ENCODE data around the gene FEZF1. TPM values are rescaled to one million over a fixed set of nuclear protein-coding genes. Genes with fewer than 3 reads are reported as not detected.

The FEZF1 gene
- total RNA-seq, 5 donors from 2014 or later (not counting 1 experiment from before 2014, with no cell fraction given): not detected

GRCh38 chr7:122315507-122316466 lies 11.2 kb upstream of the FEZF1 start:
- ATAC-seq (replicated peaks in 1 of 4) (no peak), DNase-seq (no peak)
- no peaks in the 10 kb centered on the region for H3K36me3 Mint-ChIP-seq
- Histone ChIP-seq H3K36me3 (ENCODE audit: control insufficient read depth in 2 of 2, extremely low read depth in 1 of 2, insufficient read depth in 1 of 2, low read length in 1 of 2) (no peaks in the 10 kb centered on the region), H3K4me1 (ENCODE audit: control insufficient read depth in 1 of 2, extremely low read depth in 1 of 2, insufficient read depth in 2 of 2, low read length in 2 of 2) (no peaks in the 10 kb centered on the region), H3K27me3 (replicated peaks in 1 of 2; ENCODE audit: control insufficient read depth in 2 of 2, extremely low read depth in 1 of 2, insufficient read depth in 2 of 2, low read length in 1 of 2) (peaks cover 19 to 38% of the 10 kb centered on the region in 2 experiments), H3K4me3 (ENCODE audit: control insufficient read depth in 1 of 2, extremely low read depth in 1 of 2, low read length in 1 of 2) (no peak overlapping the region), H3K9me3 (no peaks in the 10 kb centered on the region), H3K27ac (ENCODE audit: low read length) (no peak overlapping the region)
- peaks cover 2 to 10% (median 6%) of the 10 kb centered on the region in 3 donors for H3K9me3 Mint-ChIP-seq
- peak overlapping the region in 1 of 2 donors; percentile 40 for H3K27ac Mint-ChIP-seq
- H3K4me1 Mint-ChIP-seq: peaks cover 0 to 6% (median 0%) of the 10 kb centered on the region in 3 donors
- WGBS (ENCODE audit: insufficient coverage): 13% methylated on average over 19 of the region's 25 CpGs
- H3K27me3 Mint-ChIP-seq: peaks cover 58 to 66% of the 10 kb centered on the region in 2 donors
- no peak overlapping the region for H3K4me3 Mint-ChIP-seq
- CTCF ChIA-PET: no interaction called here
- POLR2A ChIA-PET: no interaction called here

- H3K27me3 ChIP-seq (replicated peaks in 1 of 2; ENCODE audit: control insufficient read depth in 2 of 2, extremely low read depth in 1 of 2, insufficient read depth in 2 of 2, low read length in 1 of 2): peaks cover 16 to 49% of the 10 kb centered on the region in 2 experiments
- H3K9me3 Mint-ChIP-seq: peaks cover 2 to 8% (median 6%) of the 10 kb centered on the region in 3 donors
- POLR2A ChIA-PET: no interaction called here
Observed at GRCh38 chr7:122314284-122314683, 9.7 kb upstream of the FEZF1 start.

GRCh38 chr7:122312789-122313188 lies 8.2 kb upstream of the FEZF1 start:
- ATAC-seq (replicated peaks in 1 of 4): no peak
- H3K4me3 ChIP-seq (ENCODE audit: control insufficient read depth in 1 of 2, extremely low read depth in 1 of 2, low read length in 1 of 2): no peak overlapping the region
- no peak overlapping the region for H3K27ac ChIP-seq (ENCODE audit: low read length)
- CTCF ChIA-PET: no interaction called here
- H3K4me3 Mint-ChIP-seq: no peak overlapping the region
- peaks cover 2 to 8% (median 6%) of the 10 kb centered on the region in 3 donors for H3K9me3 Mint-ChIP-seq
- H3K27me3 ChIP-seq (replicated peaks in 1 of 2; ENCODE audit: control insufficient read depth in 2 of 2, extremely low read depth in 1 of 2, insufficient read depth in 2 of 2, low read length in 1 of 2): peaks cover 15 to 47% of the 10 kb centered on the region in 2 experiments
- WGBS (ENCODE audit: insufficient coverage): 28% methylated on average over 2 of the region's 3 CpGs
- no peaks in the 10 kb centered on the region for H3K4me1 ChIP-seq (ENCODE audit: control insufficient read depth in 1 of 2, extremely low read depth in 1 of 2, insufficient read depth in 2 of 2, low read length in 2 of 2)
- H3K4me1 Mint-ChIP-seq: peaks cover 0 to 9% (median 5%) of the 10 kb centered on the region in 3 donors
- no peaks in the 10 kb centered on the region for H3K36me3 Mint-ChIP-seq
- H3K27me3 Mint-ChIP-seq: peaks cover 70 to 74% of the 10 kb centered on the region in 2 donors
- H3K27ac Mint-ChIP-seq: no peak overlapping the region
- H3K36me3 ChIP-seq (ENCODE audit: control insufficient read depth in 2 of 2, extremely low read depth in 1 of 2, insufficient read depth in 1 of 2, low read length in 1 of 2): no peaks in the 10 kb centered on the region
- H3K9me3 ChIP-seq: no peaks in the 10 kb centered on the region
- no peak for DNase-seq
- POLR2A ChIA-PET: no interaction called here

More at GRCh38 chr7:122314284-122314683, 9.7 kb upstream of the FEZF1 start:
- WGBS (ENCODE audit: insufficient coverage): 14% methylated on average over 1 of the region's 4 CpGs
- no peak for ATAC-seq (replicated peaks in 1 of 4)
- DNase-seq: no peak
- CTCF ChIA-PET: no interaction called here
- Mint-ChIP-seq H3K4me3 (no peak overlapping the region), H3K27me3 (peaks cover 67 to 71% of the 10 kb centered on the region in 2 donors), H3K4me1 (peaks cover 0 to 9% (median 5%) of the 10 kb centered on the region in 3 donors), H3K36me3 (no peaks in the 10 kb centered on the region), H3K27ac (no peak overlapping the region)
- Histone ChIP-seq H3K36me3 (ENCODE audit: control insufficient read depth in 2 of 2, extremely low read depth in 1 of 2, insufficient read depth in 1 of 2, low read length in 1 of 2) (no peaks in the 10 kb centered on the region), H3K27ac (ENCODE audit: low read length) (no peak overlapping the region), H3K9me3 (no peaks in the 10 kb centered on the region), H3K4me3 (ENCODE audit: control insufficient read depth in 1 of 2, extremely low read depth in 1 of 2, low read length in 1 of 2) (no peak overlapping the region), H3K4me1 (ENCODE audit: control insufficient read depth in 1 of 2, extremely low read depth in 1 of 2, insufficient read depth in 2 of 2, low read length in 2 of 2) (no peaks in the 10 kb centered on the region)

GRCh38 chr7:122311734-122312450 lies 7.3 kb upstream of the FEZF1 start:
- Histone ChIP-seq H3K9me3 (no peaks in the 10 kb centered on the region), H3K4me1 (ENCODE audit: control insufficient read depth in 1 of 2, extremely low read depth in 1 of 2, insufficient read depth in 2 of 2, low read length in 2 of 2) (no peaks in the 10 kb centered on the region), H3K4me3 (ENCODE audit: control insufficient read depth in 1 of 2, extremely low read depth in 1 of 2, low read length in 1 of 2) (no peak overlapping the region), H3K36me3 (ENCODE audit: control insufficient read depth in 2 of 2, extremely low read depth in 1 of 2, insufficient read depth in 1 of 2, low read length in 1 of 2) (no peaks in the 10 kb centered on the region), H3K27ac (ENCODE audit: low read length) (no peak overlapping the region), H3K27me3 (replicated peaks in 1 of 2; ENCODE audit: control insufficient read depth in 2 of 2, extremely low read depth in 1 of 2, insufficient read depth in 2 of 2, low read length in 1 of 2) (peaks cover 16 to 48% of the 10 kb centered on the region in 2 experiments)
- ATAC-seq (replicated peaks in 1 of 4): no peak
- DNase-seq: no peak
- H3K27me3 Mint-ChIP-seq: peaks cover 63 to 76% of the 10 kb centered on the region in 2 donors
- ChIA-PET CTCF (no interaction called here), POLR2A (no interaction called here)
- peaks cover 2 to 8% (median 6%) of the 10 kb centered on the region in 3 donors for H3K9me3 Mint-ChIP-seq
- no peaks in the 10 kb centered on the region for H3K36me3 Mint-ChIP-seq
- no peak overlapping the region for H3K4me3 Mint-ChIP-seq
- WGBS (ENCODE audit: insufficient coverage): 10% methylated on average over 22 of the region's 34 CpGs
- no peak overlapping the region for H3K27ac Mint-ChIP-seq
- H3K4me1 Mint-ChIP-seq: peaks cover 0 to 9% (median 5%) of the 10 kb centered on the region in 3 donors

GRCh38 chr7:122311050-122311700 lies 6.6 kb upstream of the FEZF1 start:
- H3K36me3 ChIP-seq (ENCODE audit: control insufficient read depth in 2 of 2, extremely low read depth in 1 of 2, insufficient read depth in 1 of 2, low read length in 1 of 2): no peaks in the 10 kb centered on the region
- Mint-ChIP-seq H3K36me3 (no peaks in the 10 kb centered on the region), H3K27ac (no peak overlapping the region), H3K4me1 (peaks cover 0 to 9% (median 5%) of the 10 kb centered on the region in 3 donors), H3K4me3 (no peak overlapping the region), H3K9me3 (peaks cover 2 to 8% (median 6%) of the 10 kb centered on the region in 3 donors), H3K27me3 (peaks cover 67 to 77% of the 10 kb centered on the region in 2 donors)
- CTCF ChIA-PET: no interaction called here
- no peak overlapping the region for H3K4me3 ChIP-seq (ENCODE audit: control insufficient read depth in 1 of 2, extremely low read depth in 1 of 2, low read length in 1 of 2)
- no peaks in the 10 kb centered on the region for H3K9me3 ChIP-seq
- no peaks in the 10 kb centered on the region for H3K4me1 ChIP-seq (ENCODE audit: control insufficient read depth in 1 of 2, extremely low read depth in 1 of 2, insufficient read depth in 2 of 2, low read length in 2 of 2)
- 0% methylated on average over 2 of the region's 12 CpGs for WGBS (ENCODE audit: insufficient coverage)
- DNase-seq (no peak), ATAC-seq (replicated peaks in 1 of 4) (no peak)
- H3K27ac ChIP-seq (ENCODE audit: low read length): no peak overlapping the region
- peaks cover 16 to 48% of the 10 kb centered on the region in 2 experiments for H3K27me3 ChIP-seq (replicated peaks in 1 of 2; ENCODE audit: control insufficient read depth in 2 of 2, extremely low read depth in 1 of 2, insufficient read depth in 2 of 2, low read length in 1 of 2)
- POLR2A ChIA-PET: no interaction called here

Measured in T-cell (primary cell).